GM18867 (cell line): Measurements from ENCODE around the gene STK10.
A peak's percentile ranks its signal among the peaks of the same experiment; 100 is the strongest.
"Not testable (repeated sequence)": the region's sequence is repeated elsewhere in the genome, so short reads cannot be mapped to it uniquely, and the experiment has no call there.

Experiments used
- ATAC-seq: cut with Tn5 transposase; IDR thresholded peaks from one replicate; pipeline ENCODE4 v1.9.1; 2021; ENCODE audit warnings: mild to moderate bottlenecking, moderate library complexity; ENCODE audit not compliant: unreplicated experiment

The STK10 gene

GRCh38 chr5:172029876-172030275 is 158.1 kb downstream of the STK10 start:
- no peak for ATAC-seq

DNA sequence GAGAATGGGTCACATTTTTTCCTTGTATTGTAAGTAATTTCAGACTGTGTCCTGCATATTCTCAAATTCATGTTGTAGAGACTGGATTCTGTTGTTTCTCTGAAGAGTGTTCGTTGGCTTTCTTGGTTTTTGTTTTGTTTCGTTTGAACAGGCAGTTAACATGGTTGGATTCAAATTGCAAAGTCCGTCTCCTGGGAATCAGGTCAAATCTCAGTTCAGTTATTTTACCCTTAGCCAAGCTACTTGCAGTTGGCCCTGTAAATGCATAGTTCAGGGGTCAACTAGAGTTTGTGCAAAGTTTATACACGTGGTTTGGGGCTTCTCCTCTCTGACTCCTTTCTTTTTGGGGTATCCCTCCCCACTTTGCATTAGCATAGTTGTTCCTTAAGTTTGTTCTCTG is 159.9 kb downstream of the STK10 start:
- no peak for ATAC-seq

- ATAC-seq, result not testable (repeated sequence)
Observed at GRCh38 chr5:172020110-172020786, 167.8 kb downstream of the STK10 start.

GRCh38 chr5:172015346-172015745 is 172.7 kb downstream of the STK10 start:
- no peak for ATAC-seq

- no peak for ATAC-seq
Observed at GRCh38 chr5:172010278-172010677, 177.7 kb downstream of the STK10 start.

GRCh38 chr5:172009536-172010270 is 178.3 kb downstream of the STK10 start:
- ATAC-seq, result no peak

DNA sequence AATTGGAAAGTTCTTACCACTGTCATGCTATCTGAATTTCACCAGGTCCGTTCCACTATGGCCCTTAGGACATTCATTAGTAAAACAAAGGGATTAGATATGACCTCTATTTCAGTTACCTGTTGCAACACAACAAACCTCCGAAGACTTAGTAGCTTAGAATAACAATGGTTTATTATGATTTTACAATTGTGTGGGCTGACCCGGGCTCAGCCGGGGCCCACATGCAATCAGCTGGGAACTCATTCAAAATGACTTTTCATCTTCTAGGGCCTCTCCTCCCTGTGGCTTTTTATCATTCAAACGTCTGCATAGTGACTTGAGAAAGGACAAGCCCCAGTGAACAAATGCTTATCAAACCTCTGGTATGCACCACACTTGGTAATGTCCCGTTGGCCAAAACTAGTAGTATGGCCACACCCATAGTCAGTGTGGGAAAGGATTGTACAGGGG is 179.3 kb downstream of the STK10 start:
- no peak for ATAC-seq

DNA sequence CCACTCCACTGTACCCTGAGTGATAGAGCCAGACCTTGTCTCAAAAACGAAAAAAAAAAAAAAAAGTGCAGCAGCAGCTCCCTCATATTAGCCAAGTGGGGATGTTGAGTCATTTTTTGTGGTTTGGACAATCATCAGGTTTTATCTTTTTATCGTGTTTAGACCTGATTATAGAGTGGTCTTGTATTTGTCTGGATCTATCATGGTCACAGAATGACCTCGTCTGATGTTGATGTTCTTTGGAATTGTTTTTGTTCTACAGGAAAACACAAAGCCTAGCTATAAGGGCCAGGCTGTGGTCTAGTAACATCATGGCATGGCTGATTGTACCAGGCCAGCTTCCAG is 179.9 kb downstream of the STK10 start:
- ATAC-seq, result no peak

GRCh38 chr5:172007175-172008110 is 180.6 kb downstream of the STK10 start:
- ATAC-seq, result no peak

DNA sequence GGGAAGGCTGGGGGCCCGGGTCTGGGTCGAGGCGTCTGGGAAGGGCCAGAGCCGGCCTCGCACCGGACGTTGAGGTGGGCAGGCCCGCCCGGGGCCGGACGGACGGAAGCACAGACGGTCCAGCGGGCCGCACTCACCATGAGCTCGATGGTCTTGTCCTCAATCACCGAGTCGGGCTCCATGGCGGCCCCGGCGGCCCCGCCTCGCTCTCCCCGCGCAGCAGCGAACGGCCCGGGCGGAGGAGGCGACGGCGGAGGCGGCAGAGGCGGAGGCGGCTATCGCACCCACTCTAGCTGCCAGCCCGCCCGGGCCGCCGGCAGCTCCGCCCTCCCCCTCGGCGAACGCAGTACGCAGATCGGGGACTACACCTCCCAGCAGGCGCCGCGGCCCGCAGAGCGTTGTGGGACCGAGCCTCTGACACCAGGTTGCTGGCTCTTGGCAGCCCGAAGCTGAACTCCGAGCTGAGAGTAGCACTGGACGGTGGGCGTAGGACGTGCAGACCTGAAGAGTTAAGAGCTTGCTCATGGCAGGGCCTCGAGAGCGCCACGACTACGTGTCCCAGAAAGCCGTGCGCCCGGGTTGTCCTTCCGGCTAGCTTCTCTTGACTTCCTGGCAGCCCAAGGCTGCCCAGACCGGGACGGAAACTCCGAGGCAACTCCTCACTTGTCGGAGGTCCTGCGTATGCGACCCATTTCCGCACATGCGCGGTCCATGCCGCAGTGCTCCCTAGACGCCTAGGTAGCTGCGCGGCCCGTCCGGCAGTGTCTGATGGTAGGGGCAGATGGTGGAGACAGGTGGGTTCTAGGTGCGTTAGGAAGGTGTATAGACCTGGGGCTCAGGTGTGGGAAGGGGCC is 181.5 kb downstream of the STK10 start, which contains the start of gene FBXW11:
TSS of gene FBXW11 (minus strand) at position 318 of the 854 bp plus-strand sequence. CDS start at position 182, 136 bp downstream.
- ATAC-seq, result peak; percentile 81

- ATAC-seq, result peak; percentile 3
Observed at GRCh38 chr5:172005708-172006320, 182.2 kb downstream of the STK10 start.

DNA sequence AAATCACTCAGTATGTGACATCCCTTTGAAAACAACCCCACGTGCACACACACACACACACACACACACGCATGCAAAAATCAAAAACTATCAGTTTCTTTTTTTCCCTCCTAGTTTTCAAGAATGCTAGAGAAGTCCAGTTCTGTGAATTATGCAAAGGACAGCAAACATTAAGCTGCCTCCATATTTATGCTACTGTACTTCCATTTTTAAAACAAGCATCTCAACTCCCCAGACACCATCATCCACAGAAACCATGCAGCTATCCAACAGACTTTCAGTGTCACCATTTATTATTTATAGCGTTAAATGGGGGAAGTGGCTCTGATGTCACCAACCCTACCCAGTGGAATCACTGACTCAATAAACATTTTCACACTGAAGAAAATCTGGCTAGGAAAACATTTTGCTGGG is 183.2 kb downstream of the STK10 start:
- ATAC-seq, result no peak

GRCh38 chr5:172003746-172004145 is 184.3 kb downstream of the STK10 start:
- no peak for ATAC-seq

DNA sequence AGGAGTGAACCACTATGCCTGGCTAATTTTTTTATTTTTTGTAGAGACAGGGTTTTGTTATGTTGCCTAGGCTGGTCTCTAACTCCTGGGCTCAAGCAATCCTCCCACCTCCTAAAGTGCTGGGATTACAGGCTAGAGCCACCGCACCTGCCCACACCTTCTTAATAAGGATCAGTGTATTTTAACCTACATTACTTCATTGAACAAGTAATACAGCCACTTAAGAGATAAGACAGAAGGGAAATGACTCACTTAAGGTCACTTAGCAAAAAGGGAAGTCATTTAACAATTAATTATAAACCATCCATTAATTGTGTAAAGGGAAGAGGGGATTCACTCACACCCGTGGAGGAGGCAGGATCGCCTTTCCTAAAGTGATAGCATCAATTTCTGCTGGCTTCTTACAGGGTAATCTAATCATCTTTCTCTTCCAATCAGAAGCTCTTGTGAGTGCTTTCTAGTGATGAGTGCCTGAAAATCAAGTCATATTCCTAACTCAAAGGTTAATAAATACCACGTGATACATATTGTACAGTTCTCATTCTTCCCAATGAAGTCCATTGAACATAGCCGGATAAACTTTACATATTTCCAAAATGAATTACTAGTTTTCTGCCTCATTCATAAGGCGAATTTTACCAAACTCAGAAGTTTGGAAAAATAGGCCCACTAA is 185.0 kb downstream of the STK10 start:
- ATAC-seq, result no peak

DNA sequence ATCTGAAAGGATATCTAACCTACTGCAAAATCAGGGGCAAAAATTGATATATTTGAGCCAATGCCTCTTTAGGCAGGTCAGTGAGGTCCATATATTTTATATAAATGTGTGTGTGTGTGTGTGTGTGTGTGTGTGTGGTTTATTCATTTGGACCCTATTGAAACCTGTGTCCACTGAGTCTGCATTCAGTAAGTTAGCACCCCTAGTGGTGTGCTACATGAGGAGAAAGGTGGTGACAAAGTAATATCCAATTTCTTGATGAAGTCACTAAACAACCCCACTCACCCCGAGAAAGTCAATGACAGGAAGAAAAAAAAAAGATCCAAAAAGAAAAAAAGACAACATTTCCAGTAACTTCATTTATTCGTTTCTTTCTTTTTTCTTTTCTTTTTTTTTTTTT is 185.7 kb downstream of the STK10 start:
- no peak for ATAC-seq

DNA sequence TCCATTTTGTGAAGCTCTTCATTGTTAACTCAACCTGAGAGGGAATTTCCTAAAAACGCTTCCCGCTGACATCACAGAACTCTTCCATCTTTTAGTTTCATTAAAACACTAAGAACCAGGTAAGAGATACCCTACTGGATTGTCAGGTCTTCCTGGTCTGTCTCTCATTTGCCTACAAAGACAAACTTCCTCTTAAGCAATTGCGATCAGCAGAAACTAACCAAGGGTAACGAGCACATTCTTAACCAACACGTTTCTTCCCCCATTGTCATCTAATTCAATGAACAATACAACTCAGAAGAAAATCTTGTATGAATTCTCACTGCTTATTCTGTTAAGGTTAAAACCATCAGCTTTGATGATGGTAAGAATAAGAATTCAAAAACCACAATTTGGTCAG is 188.1 kb downstream of the STK10 start:
- ATAC-seq, result peak; percentile 51

DNA sequence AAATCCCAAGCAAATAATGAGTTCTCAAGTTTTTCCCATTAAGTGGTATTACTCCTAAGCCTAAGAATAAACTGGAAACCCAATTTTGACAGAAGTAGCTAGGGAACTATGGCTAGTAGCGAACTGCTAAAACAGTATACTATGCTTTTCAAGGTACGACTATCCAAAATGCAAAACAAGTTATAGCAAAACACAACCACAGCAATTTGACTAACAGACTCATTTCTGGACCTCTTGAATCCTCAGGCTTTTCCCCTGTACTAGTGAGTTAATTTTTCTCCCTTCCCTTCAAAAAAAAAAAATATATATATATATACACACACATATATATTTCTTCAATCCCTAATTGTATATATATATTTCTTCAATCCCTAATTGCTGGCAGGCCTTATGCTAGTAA is 188.9 kb downstream of the STK10 start:
- ATAC-seq, result no peak

GRCh38 chr5:171997011-171997410 is 191.0 kb downstream of the STK10 start:
- no peak for ATAC-seq

DNA sequence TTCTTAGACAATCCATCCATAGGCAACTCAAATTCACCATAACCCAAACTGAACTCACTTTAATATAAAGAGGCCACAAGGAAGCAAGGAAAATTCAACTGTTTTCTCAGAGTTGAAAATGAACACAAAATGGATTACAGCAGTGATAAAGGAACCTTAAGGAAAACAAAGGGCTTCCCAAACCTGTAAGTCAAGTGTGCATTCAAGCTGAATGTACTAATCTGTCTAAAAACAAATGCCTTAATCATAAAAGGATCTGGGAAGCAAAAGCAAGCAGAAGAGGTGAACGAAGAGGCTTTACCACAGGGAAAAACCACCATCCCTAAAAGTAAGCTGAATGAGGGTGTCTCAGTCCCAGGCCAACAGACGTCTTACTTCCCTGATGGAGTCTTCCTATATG is 195.2 kb downstream of the STK10 start:
- no peak for ATAC-seq
